OCI-LY7 (cell line): ENCODE data around the gene BLMH. TPM values are rescaled to one million over a fixed set of nuclear protein-coding genes. Genes with fewer than 3 reads are reported as not detected.
"Not testable (repeated sequence)": the region's sequence is repeated elsewhere in the genome, so short reads cannot be mapped to it uniquely, and the experiment has no call there.

Experiments used
- BruUV-seq: library from RNA; stranded (reverse); fragments of 400-500 nt; replicated peaks from 2 replicates; lab custom pipeline; 2021; lab: Mats Ljungman, UMichigan
- CTCF ChIA-PET: fragments of 300-600 bp; sonication (Branson Sonifier 250); formaldehyde crosslinking; loops from one replicate; lab custom pipeline; 2022; ENCODE audit warnings: antibody characterized with exemption; ENCODE audit not compliant: unreplicated experiment; lab: Charles Lee
- POLR2A ChIA-PET: fragments of 300-600 bp; sonication (Branson Sonifier 250); formaldehyde crosslinking; loops from one replicate; lab custom pipeline; 2022; ENCODE audit warnings: antibody characterized with exemption; lab: Charles Lee
- DNase-seq: peaks from one replicate; pipeline ENCODE4 v3.0.0-alpha.2; 2015; ENCODE audit warnings: low spot score
- H2AFZ ChIP-seq: fragments of 200-600 bp; sonication (generic), shearing (Covaris generic); 2 replicates; pipeline ENCODE4 v1.6.1; 2014; ENCODE audit warnings: mild to moderate bottlenecking, antibody characterized with exemption, low read length, moderate library complexity
- H3K27ac ChIP-seq: fragments of 200-600 bp; sonication (generic); 2 replicates; pipeline ENCODE4 v1.5.1; 2014; ENCODE audit warnings: mixed run types, low read depth, mild to moderate bottlenecking, moderate library complexity, low read length, inconsistent platforms; ENCODE audit not compliant: poor library complexity, severe bottlenecking
- H3K36me3 ChIP-seq: fragments of 200-600 bp; sonication (generic); 2 replicates; pipeline ENCODE4 v1.6.1; 2014; ENCODE audit warnings: mild to moderate bottlenecking, antibody characterized with exemption, low read length, moderate library complexity, mixed read lengths; ENCODE audit not compliant: insufficient read depth
- H3K4me1 ChIP-seq: fragments of 200-600 bp; sonication (generic); 2 replicates; pipeline ENCODE4 v1.5.1; 2014; ENCODE audit warnings: mild to moderate bottlenecking, low read length; ENCODE audit not compliant: insufficient read depth, poor library complexity, severe bottlenecking
- H3K4me2 ChIP-seq: fragments of 200-600 bp; sonication (generic); 2 replicates; pipeline ENCODE4 v1.6.1; 2014; ENCODE audit warnings: mild to moderate bottlenecking, low read length
- H3K4me3 ChIP-seq: fragments of 200-600 bp; sonication (generic); 2 replicates; pipeline ENCODE4 v1.5.1; 2014; ENCODE audit warnings: mild to moderate bottlenecking, low read depth, low read length; ENCODE audit not compliant: poor library complexity, severe bottlenecking
- H3K79me2 ChIP-seq: fragments of 200-600 bp; sonication (generic); 2 replicates; pipeline ENCODE4 v1.6.1; 2016; ENCODE audit warnings: low read depth, mild to moderate bottlenecking, low read length, moderate library complexity, mixed read lengths; ENCODE audit not compliant: insufficient read depth
- H3K9me2 ChIP-seq: fragments of 200-600 bp; sonication (generic); 2 replicates; pipeline ENCODE4 v1.6.1; 2016; ENCODE audit warnings: mild to moderate bottlenecking, low read length, mixed read lengths; ENCODE audit not compliant: insufficient read depth
- H3K9me3 ChIP-seq: fragments of 200-600 bp; sonication (generic); 2 replicates; pipeline ENCODE4 v1.6.1; 2014; ENCODE audit warnings: mild to moderate bottlenecking, mixed run types, low read length, mixed read lengths
- H4K20me1 ChIP-seq: fragments of 200-600 bp; sonication (generic); 2 replicates; pipeline ENCODE4 v1.6.1; 2014; ENCODE audit warnings: mild to moderate bottlenecking, antibody characterized with exemption, low read length, moderate library complexity, mixed read lengths; ENCODE audit not compliant: insufficient read depth
- CTCF ChIP-seq: fragments of 200-600 bp; sonication (generic); conservative IDR thresholded peaks from 2 replicates; pipeline ENCODE4 v1.5.1; 2014; ENCODE audit warnings: mild to moderate bottlenecking, antibody characterized with exemption, low read length, moderate library complexity, mixed read lengths
- EZH2phosphoT487 ChIP-seq: fragments of 200-600 bp; sonication (generic); IDR thresholded peaks from 2 replicates; pipeline ENCODE4 v1.6.1; 2018; ENCODE audit warnings: low read depth, borderline replicate concordance, mild to moderate bottlenecking, mixed run types, antibody characterized with exemption, low read length, moderate library complexity, mixed read lengths
- intact Hi-C: fragments of 100-400 bp; cut with micrococcal nuclease; formaldehyde crosslinking; loops from one replicate; pipeline ENCODE4 v1.10.0; 2022; ENCODE audit not compliant: unreplicated experiment
- total RNA-seq, 2 experiments: library from RNA; depleted of rRNA in 1 of 2; stranded (reverse); fragments of >200 nt in 1 of 2; shearing (Covaris generic) in 1 of 2; gene quantifications; 2 replicates each; pipeline ENCODE4 v1.2.3, GENCODE V29; 2014 to 2022

Gene BLMH
- total RNA-seq, 2 experiments from 2014 or later = 35.0 to 65.7 TPM

GRCh38 chr17:30232015-30232823 is 59.5 kb downstream of the BLMH start:
- CTCF ChIA-PET = no interaction called here

GRCh38 chr17:30230596-30231125 is 61.1 kb downstream of the BLMH start:
- POLR2A ChIA-PET = no interaction called here
- H3K79me2 ChIP-seq = no peaks in the 10 kb centered on the region
- no peak for TF ChIP-seq EZH2phosphoT487
- TF ChIP-seq CTCF = no peak
- no peak overlapping the region for H3K4me3 ChIP-seq
- no peak overlapping the region for H2AFZ ChIP-seq
- no peak overlapping the region for H3K27ac ChIP-seq
- H3K9me3 ChIP-seq = no peaks in the 10 kb centered on the region
- no TSS peak for BruUV-seq
- no peak for DNase-seq
- H3K4me2 ChIP-seq = no peak overlapping the region
- no peaks in the 10 kb centered on the region for H4K20me1 ChIP-seq
- H3K4me1 ChIP-seq = no peaks in the 10 kb centered on the region
- H3K36me3 ChIP-seq = no peaks in the 10 kb centered on the region
- intact Hi-C loops = loop anchor here (10.0 kb wide), 1 partner anchor 126 kb away; no protein-coding TSS in a partner anchor
- H3K9me2 ChIP-seq = no peaks in the 10 kb centered on the region
- CTCF ChIA-PET = no interaction called here

More at GRCh38 chr17:30232015-30232823, 59.5 kb downstream of the BLMH start:
- BruUV-seq = no TSS peak
- TF ChIP-seq EZH2phosphoT487 (no peak), CTCF (no peak)
- no peak overlapping the region for H3K4me3 ChIP-seq
- H3K9me2 ChIP-seq = no peaks in the 10 kb centered on the region
- intact Hi-C loops = loop anchor here (10.0 kb wide), 1 partner anchor 127 kb away; no protein-coding TSS in a partner anchor
- no peak overlapping the region for H3K27ac ChIP-seq
- no peaks in the 10 kb centered on the region for H3K4me1 ChIP-seq
- POLR2A ChIA-PET = no interaction called here
- no peak overlapping the region for H3K4me2 ChIP-seq
- no peaks in the 10 kb centered on the region for H3K36me3 ChIP-seq
- H4K20me1 ChIP-seq = no peaks in the 10 kb centered on the region
- no peak for DNase-seq
- no peak overlapping the region for H2AFZ ChIP-seq
- no peaks in the 10 kb centered on the region for H3K79me2 ChIP-seq
- H3K9me3 ChIP-seq = no peaks in the 10 kb centered on the region

GRCh38 chr17:30230009-30230408 is 61.7 kb downstream of the BLMH start:
- intact Hi-C loops = loop anchor here (10.0 kb wide), 1 partner anchor 125 kb away; no protein-coding TSS in a partner anchor

More at GRCh38 chr17:30230009-30230408, 61.7 kb downstream of the BLMH start:
- H3K4me2 ChIP-seq, H3K79me2 ChIP-seq, H4K20me1 ChIP-seq, H3K4me3 ChIP-seq, H3K9me2 ChIP-seq, DNase-seq, H3K4me1 ChIP-seq, BruUV-seq, H3K36me3 ChIP-seq, H3K9me3 ChIP-seq, H3K27ac ChIP-seq, H2AFZ ChIP-seq, CTCF ChIA-PET: not testable (repeated sequence)
- POLR2A ChIA-PET = interaction anchor here (0.6 kb wide), 1 partner anchor 359 kb away, joined by 3 read pairs; no protein-coding TSS in a partner anchor
